Measurements from ENCODE around the gene CDK19. TPM values are rescaled to one million over a fixed set of nuclear protein-coding genes. Genes with fewer than 3 reads are reported as not detected.

Gene CDK19
- total and polyA plus RNA-seq, 12 donors = 3.5 to 59.1 (median 7.9) TPM

DNA sequence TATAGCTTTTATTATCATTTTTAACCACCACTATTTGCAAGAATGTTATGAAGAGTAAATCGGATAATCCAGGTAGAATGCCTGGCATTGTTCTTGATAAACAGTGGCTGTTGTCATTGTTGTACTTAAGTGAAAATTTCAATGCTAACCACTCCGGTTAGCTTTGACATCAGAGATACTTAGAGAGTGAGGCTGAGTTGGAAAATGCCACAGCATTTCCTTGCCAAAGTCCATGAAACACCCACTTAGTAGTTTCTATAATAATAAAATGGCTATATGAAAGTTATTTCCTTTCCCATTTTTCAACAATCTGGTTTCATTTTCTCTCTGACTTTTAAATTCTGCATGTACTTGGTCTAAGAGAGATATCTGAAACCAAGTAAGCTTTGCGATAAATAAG lies 132.0 kb downstream of the CDK19 start:
- H3K27me3 ChIP-seq = no peaks in the 10 kb centered on the region
- no peaks in the 10 kb centered on the region for H3K9me3 ChIP-seq (replicated peaks in 1 of 3)
- 82 to 94% (median 92%) methylated on average over 3 of the region's 3 CpGs for WGBS, 4 donors
- no peaks in the 10 kb centered on the region for H3K36me3 ChIP-seq (replicated peaks in 1 of 2)
- H3K27ac ChIP-seq = no peak overlapping the region
- TF ChIP-seq POLR2A (IDR thresholded peaks at IDR 0.05) = no peak
- TF ChIP-seq, protein P1, sequence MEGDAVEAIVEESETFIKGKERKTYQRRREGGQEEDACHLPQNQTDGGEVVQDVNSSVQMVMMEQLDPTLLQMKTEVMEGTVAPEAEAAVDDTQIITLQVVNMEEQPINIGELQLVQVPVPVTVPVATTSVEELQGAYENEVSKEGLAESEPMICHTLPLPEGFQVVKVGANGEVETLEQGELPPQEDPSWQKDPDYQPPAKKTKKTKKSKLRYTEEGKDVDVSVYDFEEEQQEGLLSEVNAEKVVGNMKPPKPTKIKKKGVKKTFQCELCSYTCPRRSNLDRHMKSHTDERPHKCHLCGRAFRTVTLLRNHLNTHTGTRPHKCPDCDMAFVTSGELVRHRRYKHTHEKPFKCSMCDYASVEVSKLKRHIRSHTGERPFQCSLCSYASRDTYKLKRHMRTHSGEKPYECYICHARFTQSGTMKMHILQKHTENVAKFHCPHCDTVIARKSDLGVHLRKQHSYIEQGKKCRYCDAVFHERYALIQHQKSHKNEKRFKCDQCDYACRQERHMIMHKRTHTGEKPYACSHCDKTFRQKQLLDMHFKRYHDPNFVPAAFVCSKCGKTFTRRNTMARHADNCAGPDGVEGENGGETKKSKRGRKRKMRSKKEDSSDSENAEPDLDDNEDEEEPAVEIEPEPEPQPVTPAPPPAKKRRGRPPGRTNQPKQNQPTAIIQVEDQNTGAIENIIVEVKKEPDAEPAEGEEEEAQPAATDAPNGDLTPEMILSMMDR (IDR thresholded peaks at IDR 0.05) = no peak
- no peak for DNase-seq
- H3K4me1 ChIP-seq (replicated peaks in 1 of 2) = peaks cover 8 to 18% of the 10 kb centered on the region in 2 donors
- intact Hi-C loops (cut with DNase I) = loop anchor here in 1 of 2 donors (5.0 to 10.0 kb wide), 2 partner anchors 158 to 194 kb away; no protein-coding TSS in a partner anchor
- no peak overlapping the region for H3K4me3 ChIP-seq

DNA sequence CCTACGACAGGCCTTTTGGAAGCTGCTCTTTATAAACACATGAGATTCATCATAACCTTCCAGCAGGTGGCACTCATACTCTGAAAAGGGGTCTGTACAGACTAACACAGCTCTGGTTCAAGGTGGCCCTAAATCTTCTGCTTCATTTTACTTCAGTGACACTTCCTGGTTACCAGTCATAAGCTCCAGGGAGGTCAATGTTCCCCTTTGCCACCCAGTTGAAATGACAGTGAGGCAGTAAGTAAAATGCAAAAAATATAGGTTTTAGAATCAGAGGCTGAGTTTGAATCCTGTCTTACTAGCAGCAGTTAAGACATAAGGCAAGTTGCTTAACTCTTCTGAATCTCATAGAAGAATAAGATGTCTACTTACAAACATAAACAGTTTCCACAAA lies 132.8 kb downstream of the CDK19 start:
- Histone ChIP-seq H3K9me3 (replicated peaks in 1 of 3) (no peaks in the 10 kb centered on the region), H3K27me3 (no peaks in the 10 kb centered on the region), H3K36me3 (replicated peaks in 1 of 2) (no peaks in the 10 kb centered on the region), H3K4me3 (no peak overlapping the region), H3K27ac (peak overlapping the region in 2 of 5 donors; percentile 29 to 53), H3K4me1 (replicated peaks in 1 of 2) (peaks cover 8 to 18% of the 10 kb centered on the region in 2 donors)
- TF ChIP-seq, protein P1 (IDR thresholded peaks at IDR 0.05) = peak; percentile 52 to 92 (median 80)
- no peak for TF ChIP-seq POLR2A (IDR thresholded peaks at IDR 0.05)
- WGBS, 4 donors = 0 to 13% (median 7%) methylated on average over 1 of the region's 1 CpG
- peak; percentile 54 to 85 (median 83) for DNase-seq
- intact Hi-C loops (cut with DNase I) = loop anchor here in 1 of 2 donors (5.0 to 10.0 kb wide), 2 partner anchors 158 to 195 kb away; no protein-coding TSS in a partner anchor

DNA sequence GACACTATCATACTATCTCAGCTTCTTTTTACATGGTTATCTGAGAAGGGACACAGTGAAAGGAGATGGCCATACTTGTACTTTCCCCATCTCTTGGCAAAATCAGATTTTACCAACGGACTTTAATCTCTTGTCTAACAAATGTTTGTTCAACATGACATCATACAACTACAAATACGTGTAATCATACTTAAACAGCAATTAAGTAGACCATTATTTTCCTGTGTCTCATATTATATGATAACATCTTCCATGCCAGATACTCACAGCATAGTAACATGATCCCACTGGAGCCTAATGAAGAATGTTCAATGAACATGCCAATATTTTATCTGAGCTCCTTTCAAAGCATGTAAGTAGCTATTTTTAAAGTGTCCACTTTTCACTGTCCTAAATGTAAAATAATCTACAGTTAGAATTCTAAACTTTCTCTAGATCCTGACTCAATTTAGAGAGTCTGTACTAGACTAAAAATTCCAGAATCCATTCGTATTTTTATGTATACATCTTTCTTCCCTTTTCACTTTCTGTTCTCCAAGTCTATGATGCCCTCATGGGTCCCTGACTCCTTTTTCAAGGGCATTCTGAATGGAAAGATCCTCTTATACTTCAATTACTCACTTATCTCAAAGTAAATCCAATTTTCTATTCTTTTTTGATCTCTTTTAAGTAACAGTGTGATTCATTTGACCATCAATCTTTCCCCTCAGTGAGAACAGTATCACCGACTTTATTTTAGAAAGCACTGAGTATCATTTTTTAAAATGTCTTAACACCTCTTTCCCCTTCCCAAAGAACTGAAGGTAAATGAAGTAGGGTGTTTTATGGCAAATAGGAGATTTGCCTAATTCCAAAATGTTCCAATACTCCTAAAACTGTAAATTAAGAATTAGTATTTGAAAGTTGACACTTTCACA lies 133.5 kb downstream of the CDK19 start:
- 37 to 43% (median 37%) methylated on average over 4 of the region's 4 CpGs for WGBS, 4 donors
- H3K27ac ChIP-seq = peak overlapping the region in 3 of 5 donors; percentile 23 to 53 (median 29)
- TF ChIP-seq, protein P1 (IDR thresholded peaks at IDR 0.05) = no peak
- no peak for TF ChIP-seq POLR2A (IDR thresholded peaks at IDR 0.05)
- intact Hi-C loops (cut with DNase I) = loop anchor here in 1 of 2 donors (5.0 to 10.0 kb wide), 2 partner anchors 157 to 196 kb away; no protein-coding TSS in a partner anchor
- no peaks in the 10 kb centered on the region for H3K9me3 ChIP-seq (replicated peaks in 1 of 3)
- no peaks in the 10 kb centered on the region for H3K27me3 ChIP-seq
- H3K4me1 ChIP-seq (replicated peaks in 1 of 2) = peaks cover 8 to 18% of the 10 kb centered on the region in 2 donors
- no peaks in the 10 kb centered on the region for H3K36me3 ChIP-seq (replicated peaks in 1 of 2)
- no peak overlapping the region for H3K4me3 ChIP-seq
- no peak for DNase-seq

DNA sequence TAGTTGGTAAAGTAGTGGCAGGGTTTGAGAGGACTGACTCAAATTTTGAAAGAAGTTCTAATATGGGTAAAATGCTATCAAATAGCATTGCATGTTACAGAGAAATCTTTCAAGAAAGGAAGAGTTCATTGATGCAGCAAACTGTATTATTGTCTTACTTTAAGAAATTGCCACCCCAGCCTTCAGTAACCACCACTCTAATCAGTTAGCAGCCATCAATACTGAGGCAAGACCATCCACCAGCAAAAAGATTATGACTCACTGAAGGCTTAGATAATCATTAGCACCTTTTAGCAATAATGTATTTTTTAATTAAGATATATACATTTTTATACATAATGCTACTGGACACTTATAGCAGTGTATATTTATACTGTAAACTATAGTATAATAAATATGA lies 138.9 kb downstream of the CDK19 start:
- no peak overlapping the region for H3K27ac ChIP-seq
- H3K4me3 ChIP-seq = no peak overlapping the region
- no peak for TF ChIP-seq POLR2A (IDR thresholded peaks at IDR 0.05)
- TF ChIP-seq, protein P1 (IDR thresholded peaks at IDR 0.05) = no peak
- H3K9me3 ChIP-seq (replicated peaks in 1 of 3) = no peaks in the 10 kb centered on the region
- no peak for DNase-seq
- no peaks in the 10 kb centered on the region for H3K36me3 ChIP-seq (replicated peaks in 1 of 2)
- intact Hi-C loops (cut with DNase I) = no loop called here
- H3K27me3 ChIP-seq = no peaks in the 10 kb centered on the region
- H3K4me1 ChIP-seq (replicated peaks in 1 of 2) = peaks cover 0 to 4% of the 10 kb centered on the region in 2 donors

Measured in adrenal gland (tissue), 12 donors.